Measurements from ENCODE around the gene LDLRAP1. TPM values are rescaled to one million over a fixed set of nuclear protein-coding genes. Genes with fewer than 3 reads are reported as not detected.

The LDLRAP1 gene
- total RNA-seq, 1 donor from 2014 or later = 6.1 TPM

DNA sequence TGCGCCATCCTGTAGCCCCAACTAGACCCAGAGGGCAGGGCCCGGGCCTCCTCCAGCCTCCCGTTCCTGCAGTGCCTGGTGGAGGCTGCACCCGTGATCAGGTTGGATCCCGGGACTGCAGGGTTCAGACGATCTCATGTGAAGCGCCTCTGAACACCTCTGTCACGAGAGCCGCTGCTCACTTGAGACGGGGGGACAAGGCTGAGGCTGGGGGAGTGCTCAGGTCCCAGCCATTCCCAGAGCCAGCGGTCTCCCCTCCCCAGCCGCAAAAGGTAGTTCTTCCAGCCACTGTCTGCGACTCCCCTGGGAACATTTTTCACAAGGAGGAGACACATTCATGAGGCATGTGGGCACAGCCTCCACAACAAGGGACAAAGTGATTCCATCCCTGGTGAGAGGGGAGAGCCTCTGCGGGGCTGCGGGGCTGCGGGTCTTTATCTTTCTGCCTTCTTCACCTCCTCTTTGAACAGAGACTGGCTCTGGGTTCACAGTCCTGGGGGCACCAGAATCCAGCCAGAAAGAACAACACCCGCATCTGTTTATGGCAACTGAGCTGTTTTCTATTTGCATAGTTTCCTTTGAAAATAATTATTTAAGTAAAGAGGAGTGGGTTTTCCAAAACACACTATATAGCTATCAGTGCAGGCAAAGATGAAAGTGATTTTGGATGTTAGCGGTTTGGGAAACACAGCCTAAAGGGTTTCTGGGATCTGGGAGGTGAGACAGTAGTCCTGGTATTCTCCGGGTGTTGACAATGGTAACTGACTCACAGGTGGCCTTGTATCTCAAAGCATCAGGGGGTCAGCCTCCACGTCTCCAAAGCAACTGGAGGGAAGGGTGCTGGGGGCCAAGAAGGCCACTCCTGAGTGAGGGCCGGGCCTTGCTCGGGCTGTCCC is 13.0 kb upstream of the LDLRAP1 start:
- no peak overlapping the region for H3K4me3 ChIP-seq (ENCODE audit: low read depth, low read length)
- TF ChIP-seq, protein P1, sequence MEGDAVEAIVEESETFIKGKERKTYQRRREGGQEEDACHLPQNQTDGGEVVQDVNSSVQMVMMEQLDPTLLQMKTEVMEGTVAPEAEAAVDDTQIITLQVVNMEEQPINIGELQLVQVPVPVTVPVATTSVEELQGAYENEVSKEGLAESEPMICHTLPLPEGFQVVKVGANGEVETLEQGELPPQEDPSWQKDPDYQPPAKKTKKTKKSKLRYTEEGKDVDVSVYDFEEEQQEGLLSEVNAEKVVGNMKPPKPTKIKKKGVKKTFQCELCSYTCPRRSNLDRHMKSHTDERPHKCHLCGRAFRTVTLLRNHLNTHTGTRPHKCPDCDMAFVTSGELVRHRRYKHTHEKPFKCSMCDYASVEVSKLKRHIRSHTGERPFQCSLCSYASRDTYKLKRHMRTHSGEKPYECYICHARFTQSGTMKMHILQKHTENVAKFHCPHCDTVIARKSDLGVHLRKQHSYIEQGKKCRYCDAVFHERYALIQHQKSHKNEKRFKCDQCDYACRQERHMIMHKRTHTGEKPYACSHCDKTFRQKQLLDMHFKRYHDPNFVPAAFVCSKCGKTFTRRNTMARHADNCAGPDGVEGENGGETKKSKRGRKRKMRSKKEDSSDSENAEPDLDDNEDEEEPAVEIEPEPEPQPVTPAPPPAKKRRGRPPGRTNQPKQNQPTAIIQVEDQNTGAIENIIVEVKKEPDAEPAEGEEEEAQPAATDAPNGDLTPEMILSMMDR (conservative IDR thresholded peaks at IDR 0.05; ENCODE audit: low read depth, low read length) = no peak
- DNase-seq (ENCODE audit: low read depth) = no peak

DNA sequence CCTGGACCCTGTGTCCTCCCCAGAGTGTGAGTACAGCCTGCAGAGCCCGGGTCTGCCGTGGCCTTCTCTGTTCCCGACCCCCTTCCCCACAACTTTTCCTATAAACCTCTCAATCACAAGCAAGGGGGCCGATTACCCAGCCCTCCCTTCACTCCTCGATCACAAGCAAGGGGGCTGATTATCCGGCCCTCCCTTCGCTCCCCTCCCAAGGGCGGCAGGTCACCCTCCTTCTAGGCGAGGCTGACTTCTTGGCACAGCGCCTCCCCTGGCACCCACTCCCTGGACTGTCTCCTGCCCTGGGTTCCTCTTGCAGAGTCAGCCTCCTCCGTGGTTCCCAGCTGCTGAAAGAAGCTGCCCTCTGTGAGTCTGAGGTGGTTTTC is 12.3 kb upstream of the LDLRAP1 start:
- no peak overlapping the region for H3K4me3 ChIP-seq (ENCODE audit: low read depth, low read length)
- no peak for DNase-seq (ENCODE audit: low read depth)
- TF ChIP-seq, protein P1 (conservative IDR thresholded peaks at IDR 0.05; ENCODE audit: low read depth, low read length) = no peak

DNA sequence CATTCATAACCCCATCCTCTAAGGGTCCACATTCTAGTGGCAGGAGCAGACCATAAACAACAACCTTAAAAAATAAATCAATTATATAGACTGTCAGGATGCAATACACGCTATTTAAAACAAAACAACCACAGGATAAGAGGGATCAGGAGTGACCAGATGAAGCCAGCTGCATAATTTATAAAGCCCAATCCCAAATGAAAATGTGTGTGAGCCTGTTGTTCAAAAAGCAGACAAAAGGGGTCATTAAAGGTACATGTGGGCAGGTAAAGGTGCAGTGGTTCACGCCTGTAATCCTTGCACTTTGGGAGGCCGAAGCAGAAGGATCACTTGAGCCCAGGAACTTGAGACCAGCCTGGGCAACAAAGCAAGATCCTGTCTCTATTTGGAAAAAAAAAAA is 10.4 kb upstream of the LDLRAP1 start:
- TF ChIP-seq, protein P1 (conservative IDR thresholded peaks at IDR 0.05; ENCODE audit: low read depth, low read length) = no peak
- H3K4me3 ChIP-seq (ENCODE audit: low read depth, low read length) = no peak overlapping the region
- no peak for DNase-seq (ENCODE audit: low read depth)

DNA sequence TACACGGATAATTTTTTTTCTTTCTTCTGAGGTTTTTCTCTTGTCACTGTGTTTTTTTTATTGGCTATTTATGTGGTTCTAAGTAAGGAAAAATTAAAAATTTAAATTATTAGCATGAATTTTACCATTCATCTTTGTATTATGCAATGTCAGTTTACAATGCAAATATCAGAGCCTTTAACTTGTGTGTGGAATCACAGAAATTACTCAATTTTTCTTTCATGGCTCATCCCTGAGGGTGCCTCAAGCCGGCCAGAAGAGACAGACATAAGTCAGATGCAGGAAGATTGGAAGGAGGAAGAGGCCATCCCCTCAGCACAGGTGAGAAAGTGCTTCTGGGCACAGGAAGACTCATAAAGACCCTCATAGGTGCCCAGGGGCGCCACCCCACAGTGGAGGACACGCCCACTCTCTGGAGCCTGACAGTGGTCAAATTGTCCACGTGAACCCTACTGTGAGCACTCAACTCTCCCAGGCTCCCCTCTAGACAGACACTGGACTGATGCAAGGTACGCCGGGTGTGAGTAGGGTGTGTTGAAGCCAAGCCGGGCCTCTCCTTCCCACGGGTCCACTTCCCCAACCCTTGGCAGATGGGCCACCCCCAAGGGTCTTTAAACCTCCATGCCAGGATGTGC is 9.5 kb upstream of the LDLRAP1 start:
- no peak overlapping the region for H3K4me3 ChIP-seq (ENCODE audit: low read depth, low read length)
- TF ChIP-seq, protein P1 (conservative IDR thresholded peaks at IDR 0.05; ENCODE audit: low read depth, low read length) = no peak
- no peak for DNase-seq (ENCODE audit: low read depth)

DNA sequence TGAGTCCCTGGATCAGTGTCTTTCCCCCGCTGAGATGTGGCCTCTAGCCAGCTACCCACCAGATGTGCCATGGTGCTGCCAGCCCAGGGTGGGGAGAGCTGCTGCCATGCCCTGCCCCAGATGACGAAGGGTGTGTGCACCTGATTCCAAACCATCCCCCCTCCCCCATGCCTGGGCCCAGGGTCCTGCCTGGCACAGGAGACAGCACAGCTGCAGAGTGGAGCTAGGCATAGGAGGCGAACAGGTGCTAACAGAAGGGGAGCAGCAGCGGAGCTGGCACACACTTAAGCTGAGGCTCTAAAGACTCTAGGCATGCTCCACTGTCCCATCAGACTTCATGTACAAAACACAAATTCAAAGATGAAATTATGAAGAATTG is 9.0 kb upstream of the LDLRAP1 start:
- no peak for DNase-seq (ENCODE audit: low read depth)
- H3K4me3 ChIP-seq (ENCODE audit: low read depth, low read length) = no peak overlapping the region
- TF ChIP-seq, protein P1 (conservative IDR thresholded peaks at IDR 0.05; ENCODE audit: low read depth, low read length) = no peak

DNA sequence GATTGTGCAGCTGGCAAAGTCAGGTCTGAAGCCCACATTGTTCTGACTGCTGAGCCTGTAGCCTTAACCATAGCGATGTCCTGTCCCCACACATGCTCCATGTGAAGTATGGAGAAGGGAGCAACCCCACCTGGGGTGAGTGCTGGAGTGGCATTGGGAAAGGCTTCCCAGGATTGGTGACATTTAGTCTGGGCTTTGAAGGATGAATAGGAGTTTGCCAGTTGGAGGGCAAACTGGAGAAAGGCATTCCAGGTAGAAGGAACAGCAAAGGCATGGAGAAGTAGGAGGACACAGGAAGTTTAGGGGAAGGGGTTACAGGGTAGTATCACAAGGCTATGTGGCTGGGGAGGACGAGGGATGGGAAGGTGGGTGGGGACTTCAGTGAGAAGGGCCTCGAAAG is 7.3 kb upstream of the LDLRAP1 start:
- H3K4me3 ChIP-seq (ENCODE audit: low read depth, low read length) = no peak overlapping the region
- TF ChIP-seq, protein P1 (conservative IDR thresholded peaks at IDR 0.05; ENCODE audit: low read depth, low read length) = no peak
- DNase-seq (ENCODE audit: low read depth) = no peak

Measured in epithelial cell of proximal tubule (primary cell).